NK-92 (cell line): ENCODE data around the gene DOLK.

Source experiments
- DNase-seq: peaks from one replicate; lab custom pipeline; 2025; ENCODE audit not compliant: unreplicated experiment; lab: John Stamatoyannopoulos, UW

Gene DOLK

DNA sequence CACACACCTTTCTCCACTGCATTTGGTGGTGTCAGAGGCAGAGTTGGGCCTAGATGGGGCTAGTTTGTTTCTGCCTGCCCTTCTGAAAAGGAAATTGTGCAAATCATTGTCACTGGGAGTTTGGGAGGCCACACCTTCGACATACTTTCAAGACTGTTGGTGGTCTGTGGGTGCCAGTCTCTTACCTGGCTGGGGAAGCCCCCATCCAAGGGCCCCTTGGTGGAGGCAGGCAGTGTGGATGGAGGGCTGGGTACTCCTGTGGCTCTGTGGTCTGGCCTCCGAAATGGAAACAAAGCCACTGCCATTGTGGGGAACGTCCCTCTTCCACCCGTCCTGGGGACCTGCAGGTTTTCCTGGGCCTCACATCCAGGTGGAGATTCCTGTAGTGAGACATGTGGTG is 37.5 kb downstream of the DOLK start:
- DNase-seq: no peak

DNA sequence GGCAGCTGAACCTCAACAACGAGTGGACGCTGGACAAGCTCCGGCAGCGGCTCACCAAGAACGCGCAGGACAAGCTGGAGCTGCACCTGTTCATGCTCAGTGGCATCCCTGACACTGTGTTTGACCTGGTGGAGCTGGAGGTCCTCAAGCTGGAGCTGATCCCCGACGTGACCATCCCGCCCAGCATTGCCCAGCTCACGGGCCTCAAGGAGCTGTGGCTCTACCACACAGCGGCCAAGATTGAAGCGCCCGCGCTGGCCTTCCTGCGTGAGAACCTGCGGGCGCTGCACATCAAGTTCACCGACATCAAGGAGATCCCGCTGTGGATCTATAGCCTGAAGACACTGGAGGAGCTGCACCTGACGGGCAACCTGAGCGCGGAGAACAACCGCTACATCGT is 39.0 kb downstream of the DOLK start:
- no peak for DNase-seq

DNA sequence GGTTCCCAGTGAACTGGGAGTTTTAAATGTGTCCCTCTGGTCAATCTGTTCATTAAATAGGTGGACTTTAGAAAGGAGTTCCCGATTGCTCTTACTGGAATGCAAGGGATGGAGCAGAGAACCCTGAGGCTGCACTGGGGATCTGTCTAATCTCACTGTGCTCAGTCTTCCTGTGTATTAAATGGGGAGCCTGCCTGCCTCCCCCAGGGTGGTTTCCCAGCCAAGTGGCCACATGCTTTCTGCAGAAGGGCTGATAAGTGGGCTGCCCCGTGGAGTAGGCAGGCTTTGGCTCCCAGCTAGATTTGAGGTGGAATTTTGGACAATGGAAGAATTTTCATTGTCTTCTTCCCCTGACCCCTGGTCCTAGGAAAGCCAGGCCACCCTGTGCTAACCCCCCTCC is 40.7 kb downstream of the DOLK start:
- no peak for DNase-seq

- no peak for DNase-seq
Measured at GRCh38 chr9:128905964-128906363, 41.4 kb downstream of the DOLK start.

- DNase-seq: no peak
Measured at GRCh38 chr9:128903871-128904620, 43.4 kb downstream of the DOLK start.

- DNase-seq: no peak
Measured at GRCh38 chr9:128903079-128903461, 44.3 kb downstream of the DOLK start.

DNA sequence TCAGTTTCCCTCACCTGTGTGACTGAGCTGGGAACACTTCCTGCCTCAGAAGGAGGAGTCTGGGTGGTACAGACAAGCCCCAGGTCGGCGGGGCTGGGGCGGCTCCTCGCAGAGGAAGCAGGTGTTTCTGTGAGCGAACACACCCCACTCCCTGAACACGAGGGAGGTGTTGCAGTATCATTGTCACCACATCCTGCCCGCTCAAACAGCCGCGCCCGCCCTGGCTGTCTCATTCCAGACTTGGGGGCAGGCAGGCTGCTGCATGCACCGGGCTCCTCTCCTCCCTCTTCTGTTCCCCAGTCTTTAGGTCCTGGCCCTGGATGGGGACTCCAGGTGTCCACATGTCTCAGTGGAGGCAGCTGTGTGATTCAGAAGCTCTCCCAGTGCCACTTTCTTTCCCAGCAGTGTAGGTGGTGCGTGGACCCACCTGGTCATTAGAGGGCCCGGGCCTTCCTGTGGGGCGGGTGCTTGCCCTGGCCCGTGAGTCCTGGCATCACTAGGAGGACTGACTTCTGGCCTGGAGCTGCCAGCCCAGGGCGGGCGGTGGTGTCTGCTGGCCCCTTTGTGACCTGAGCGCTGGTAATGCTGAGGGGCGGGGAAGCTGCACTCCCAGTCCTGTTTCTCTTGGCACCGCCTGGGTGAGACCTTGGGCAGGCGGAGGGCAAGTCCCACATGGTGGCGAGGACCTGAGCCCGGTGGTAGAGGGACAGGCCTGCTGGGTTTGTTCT is 44.9 kb downstream of the DOLK start:
- DNase-seq: no peak

- no peak for DNase-seq
Measured at GRCh38 chr9:128901822-128902221, 45.6 kb downstream of the DOLK start.

GRCh38 chr9:128901379-128901778 is 46.0 kb downstream of the DOLK start:
- DNase-seq: no peak

- no peak for DNase-seq
Measured at GRCh38 chr9:128899566-128900322, 47.7 kb downstream of the DOLK start.

DNA sequence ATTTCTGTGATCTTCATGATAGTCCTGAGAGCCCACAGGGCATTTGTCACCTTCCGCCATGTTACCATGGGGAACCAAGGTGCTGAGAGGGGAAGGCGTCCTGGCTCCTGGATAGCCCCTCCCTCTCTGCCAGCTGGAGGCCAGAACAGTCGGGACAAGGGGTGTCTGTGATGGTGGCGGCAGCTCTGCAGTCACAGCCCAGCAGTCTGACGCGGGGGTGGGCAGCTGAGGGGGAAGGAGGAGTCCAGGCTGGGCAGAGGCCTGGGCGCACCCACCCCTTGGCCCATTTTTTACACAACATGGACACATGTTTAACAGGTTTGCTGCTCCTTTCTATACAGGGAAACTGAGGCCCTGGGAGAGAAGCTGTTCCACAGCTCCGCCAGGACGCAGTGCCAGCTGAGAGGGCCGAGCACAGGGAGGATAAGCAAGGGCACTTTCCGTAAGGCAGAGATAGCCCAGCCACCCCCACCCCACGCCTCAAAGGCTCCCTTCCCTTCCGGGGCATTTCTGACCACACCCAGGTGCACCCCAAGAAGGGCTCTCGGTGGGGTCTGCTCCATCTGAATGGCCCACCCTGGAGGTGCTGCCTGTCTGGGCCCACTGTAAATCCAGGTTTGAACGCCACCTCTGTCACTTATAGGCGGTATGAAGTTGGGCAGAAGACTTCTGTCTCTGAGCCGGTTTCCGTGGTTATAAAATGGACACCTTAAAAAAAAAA is 48.4 kb downstream of the DOLK start:
- DNase-seq: no peak

DNA sequence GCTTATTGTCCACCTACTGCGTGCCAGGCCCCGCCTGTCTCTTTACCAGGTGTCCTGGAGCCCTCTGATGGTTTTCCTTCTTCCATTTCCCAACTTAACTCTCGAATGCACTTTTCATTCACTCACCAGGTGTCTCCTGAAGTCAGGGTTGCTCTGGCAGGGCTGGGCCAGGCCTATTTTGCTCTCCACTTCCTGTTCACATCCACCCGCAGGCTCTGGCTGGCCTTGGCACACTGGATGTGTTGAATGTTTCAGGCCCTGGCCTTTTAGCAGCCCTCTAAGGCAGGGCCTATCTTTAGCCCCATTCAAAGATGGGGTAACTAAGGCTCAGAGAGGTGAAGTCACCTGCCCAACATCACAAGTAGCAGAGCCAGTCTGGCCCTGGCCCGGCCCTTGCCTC is 49.0 kb downstream of the DOLK start:
- no peak for DNase-seq

- DNase-seq: no peak
Measured at GRCh38 chr9:128895556-128895955, 51.8 kb downstream of the DOLK start.
